Measurements from ENCODE around the gene IL11. TPM values are rescaled to one million over a fixed set of nuclear protein-coding genes. Genes with fewer than 3 reads are reported as not detected.
"Not testable (repeated sequence)": the region's sequence is repeated elsewhere in the genome, so short reads cannot be mapped to it uniquely, and the experiment has no call there.

Gene IL11
- total RNA-seq: 2.2 and 2.8 TPM in 2 replicates
- long read RNA-seq: 0 reads

- Mint-ChIP-seq H3K9me3 (ENCODE audit: low read depth) (no peaks in the 10 kb centered on the region), H3K27ac (no peak within 1 kb of the TSS), H3K36me3 (ENCODE audit: insufficient read depth) (peaks cover 1% of the 10 kb centered on the region), H3K4me3 (ENCODE audit: low read depth) (peak within 1 kb of the TSS; percentile 29), H3K4me1 (ENCODE audit: low read depth) (peaks cover 11% of the 10 kb centered on the region), H3K27me3 (peaks cover 50% of the 10 kb centered on the region)
- no peak for DNase-seq (ENCODE audit: low spot score, unreplicated experiment)
- no peak for TF ChIP-seq CTCF (IDR thresholded peaks at IDR 0.05; ENCODE audit: unreplicated experiment)
Observed at GRCh38 chr19:55370305-55370988, at the start of gene IL11. IL11 (minus strand) TSS chr19:55370463; CDS start chr19:55370310, 153 bp downstream.

DNA sequence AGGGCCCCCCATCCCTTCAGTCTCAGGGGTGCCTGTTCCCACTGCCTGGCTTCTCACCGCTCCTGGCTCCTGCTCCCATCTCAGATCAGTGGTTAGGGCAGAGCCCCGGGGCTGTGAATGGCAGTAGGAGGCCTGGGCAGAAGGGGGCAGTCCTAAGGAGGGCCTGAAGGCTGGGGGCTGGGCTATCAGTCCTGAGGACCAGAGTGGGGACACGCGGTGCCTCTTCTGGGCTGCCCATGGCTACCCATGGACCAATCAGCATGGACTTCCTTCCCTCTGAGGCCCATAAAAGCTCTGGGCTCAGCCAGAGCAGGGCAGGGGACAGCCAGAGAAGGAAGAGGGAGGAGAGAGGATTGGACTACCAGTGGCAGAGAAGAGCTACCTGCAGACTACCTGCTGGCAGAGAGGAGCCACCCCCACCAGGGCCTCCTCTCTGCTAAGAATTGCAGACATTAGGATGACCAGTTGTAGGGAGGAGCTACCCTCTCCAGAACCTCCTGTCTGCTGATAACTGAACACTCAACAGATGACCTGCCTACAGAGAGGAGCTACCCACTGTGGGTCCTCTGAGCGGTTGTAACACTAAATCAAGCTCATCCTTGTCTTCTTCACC is 49.5 kb upstream of the IL11 start:
- no peak overlapping the region for H3K4me3 Mint-ChIP-seq (ENCODE audit: low read depth)
- no peak for DNase-seq (ENCODE audit: low spot score, unreplicated experiment)
- no peak for TF ChIP-seq CTCF (IDR thresholded peaks at IDR 0.05; ENCODE audit: unreplicated experiment)
- no peaks in the 10 kb centered on the region for H3K9me3 Mint-ChIP-seq (ENCODE audit: low read depth)
- H3K27ac Mint-ChIP-seq: no peak overlapping the region
- peaks cover 1% of the 10 kb centered on the region for H3K4me1 Mint-ChIP-seq (ENCODE audit: low read depth)
- no peaks in the 10 kb centered on the region for H3K36me3 Mint-ChIP-seq (ENCODE audit: insufficient read depth)
- H3K27me3 Mint-ChIP-seq: peaks cover 37% of the 10 kb centered on the region

DNA sequence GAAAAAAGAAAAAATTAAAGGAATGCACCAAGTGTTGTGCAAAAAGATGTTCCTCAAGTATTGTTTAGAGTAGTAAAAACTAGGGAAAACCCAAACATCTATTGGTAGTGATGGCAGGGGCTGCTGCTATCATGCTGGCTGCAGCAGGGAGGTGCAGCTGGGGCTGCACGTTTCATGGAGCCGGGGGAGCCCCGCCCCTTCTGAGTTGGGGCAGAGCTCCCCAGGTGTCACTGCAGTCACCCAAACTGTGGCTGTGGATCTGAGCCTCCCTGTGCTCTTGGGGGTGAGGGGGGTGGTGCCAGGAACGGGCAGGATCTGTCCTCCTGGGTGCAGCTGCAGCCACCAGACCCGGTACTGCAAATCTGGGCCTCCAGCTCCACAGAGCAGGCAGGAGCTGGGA is 48.8 kb upstream of the IL11 start:
- no peak overlapping the region for H3K4me3 Mint-ChIP-seq (ENCODE audit: low read depth)
- no peaks in the 10 kb centered on the region for H3K36me3 Mint-ChIP-seq (ENCODE audit: insufficient read depth)
- no peaks in the 10 kb centered on the region for H3K9me3 Mint-ChIP-seq (ENCODE audit: low read depth)
- DNase-seq (ENCODE audit: low spot score, unreplicated experiment): no peak
- H3K27ac Mint-ChIP-seq: no peak overlapping the region
- TF ChIP-seq CTCF (IDR thresholded peaks at IDR 0.05; ENCODE audit: unreplicated experiment): no peak
- H3K27me3 Mint-ChIP-seq: peaks cover 36% of the 10 kb centered on the region
- peaks cover 1% of the 10 kb centered on the region for H3K4me1 Mint-ChIP-seq (ENCODE audit: low read depth)

- peaks cover 29% of the 10 kb centered on the region for H3K27me3 Mint-ChIP-seq
- no peaks in the 10 kb centered on the region for H3K36me3 Mint-ChIP-seq (ENCODE audit: insufficient read depth)
- peaks cover 1% of the 10 kb centered on the region for H3K4me1 Mint-ChIP-seq (ENCODE audit: low read depth)
- peak overlapping the region; percentile 71 for H3K27ac Mint-ChIP-seq
- no peak overlapping the region for H3K4me3 Mint-ChIP-seq (ENCODE audit: low read depth)
- TF ChIP-seq CTCF (IDR thresholded peaks at IDR 0.05; ENCODE audit: unreplicated experiment): peak; percentile 82
- no peaks in the 10 kb centered on the region for H3K9me3 Mint-ChIP-seq (ENCODE audit: low read depth)
- peak; percentile 54 for DNase-seq (ENCODE audit: low spot score, unreplicated experiment)
Observed at GRCh38 chr19:55418185-55418584, 47.9 kb upstream of the IL11 start.

- TF ChIP-seq CTCF (IDR thresholded peaks at IDR 0.05; ENCODE audit: unreplicated experiment): no peak
- peaks cover 14% of the 10 kb centered on the region for H3K4me1 Mint-ChIP-seq (ENCODE audit: low read depth)
- peaks cover 14% of the 10 kb centered on the region for H3K36me3 Mint-ChIP-seq (ENCODE audit: insufficient read depth)
- DNase-seq (ENCODE audit: low spot score, unreplicated experiment): no peak
- no peak overlapping the region for H3K27ac Mint-ChIP-seq
- H3K4me3 Mint-ChIP-seq (ENCODE audit: low read depth): no peak overlapping the region
- H3K9me3 Mint-ChIP-seq (ENCODE audit: low read depth): peaks cover 9% of the 10 kb centered on the region
- H3K27me3 Mint-ChIP-seq: peaks cover 18% of the 10 kb centered on the region
Observed at GRCh38 chr19:55410168-55410567, 39.9 kb upstream of the IL11 start.

GRCh38 chr19:55409179-55409578 is 38.9 kb upstream of the IL11 start:
- H3K9me3 Mint-ChIP-seq (ENCODE audit: low read depth); DNase-seq (ENCODE audit: low spot score, unreplicated experiment): not testable (repeated sequence)
- H3K27ac Mint-ChIP-seq: peak overlapping the region; percentile 98
- peak overlapping the region; percentile 35 for H3K4me3 Mint-ChIP-seq (ENCODE audit: low read depth)
- H3K36me3 Mint-ChIP-seq (ENCODE audit: insufficient read depth): peaks cover 14% of the 10 kb centered on the region
- peaks cover 14% of the 10 kb centered on the region for H3K27me3 Mint-ChIP-seq
- peaks cover 14% of the 10 kb centered on the region for H3K4me1 Mint-ChIP-seq (ENCODE audit: low read depth)

Data from progenitor cell of endocrine pancreas (in vitro differentiated cells).